GM21529 (cell line): ENCODE measurements around the gene ARHGAP4.

Source experiments
- ATAC-seq: cut with Tn5 transposase; IDR thresholded peaks from one replicate; pipeline ENCODE4 v1.9.1; 2021; ENCODE audit not compliant: unreplicated experiment

Gene ARHGAP4

GRCh38 chrX:153964105-153964504 lies 38.0 kb upstream of the ARHGAP4 start:
- no peak for ATAC-seq

- ATAC-seq, result no peak
Observed at GRCh38 chrX:153963546-153963945, 37.5 kb upstream of the ARHGAP4 start.

GRCh38 chrX:153961292-153961691 lies 35.2 kb upstream of the ARHGAP4 start:
- ATAC-seq, result no peak

GRCh38 chrX:153960786-153961185 lies 34.7 kb upstream of the ARHGAP4 start:
- no peak for ATAC-seq

GRCh38 chrX:153960077-153960476 lies 34.0 kb upstream of the ARHGAP4 start:
- ATAC-seq, result no peak

- ATAC-seq, result no peak
Observed at GRCh38 chrX:153959649-153960048, 33.6 kb upstream of the ARHGAP4 start.

- ATAC-seq, result no peak
Observed at GRCh38 chrX:153958605-153959004, 32.5 kb upstream of the ARHGAP4 start.

GRCh38 chrX:153957224-153957623 lies 31.2 kb upstream of the ARHGAP4 start:
- ATAC-seq, result no peak

GRCh38 chrX:153956044-153956907 lies 30.2 kb upstream of the ARHGAP4 start:
- ATAC-seq, result no peak

GRCh38 chrX:153955228-153955732 lies 29.2 kb upstream of the ARHGAP4 start:
- no peak for ATAC-seq

- no peak for ATAC-seq
Observed at GRCh38 chrX:153954558-153955227, 28.6 kb upstream of the ARHGAP4 start.

- ATAC-seq, result no peak
Observed at GRCh38 chrX:153953892-153954557, 28.0 kb upstream of the ARHGAP4 start.

GRCh38 chrX:153953342-153953830 lies 27.3 kb upstream of the ARHGAP4 start:
- ATAC-seq, result peak; percentile 59

- ATAC-seq, result no peak
Observed at GRCh38 chrX:153952373-153953026, 26.4 kb upstream of the ARHGAP4 start.

GRCh38 chrX:153951683-153952372 lies 25.8 kb upstream of the ARHGAP4 start:
- no peak for ATAC-seq

- no peak for ATAC-seq
Observed at GRCh38 chrX:153950127-153950526, 24.1 kb upstream of the ARHGAP4 start.

- ATAC-seq, result no peak
Observed at GRCh38 chrX:153948847-153949805, 23.1 kb upstream of the ARHGAP4 start.

GRCh38 chrX:153948002-153948466 lies 22.0 kb upstream of the ARHGAP4 start:
- ATAC-seq, result no peak
